ENCODE measurements around the gene SLC11A2. TPM values are rescaled to one million over a fixed set of nuclear protein-coding genes. Genes with fewer than 3 reads are reported as not detected.
A peak's percentile ranks its signal among the peaks of the same experiment; 100 is the strongest.

SLC11A2 gene
- total RNA-seq, 1 donor from 2014 or later = 96.8 TPM

- H3K36me3 ChIP-seq = peaks cover 49% of the 10 kb centered on the region
- no peak for DNase-seq
- intact Hi-C loops (cut with DNase I) = no loop called here
- ATAC-seq = peak; percentile 64
- H3K27ac ChIP-seq = peak overlapping the region; percentile 48
- H3K4me1 ChIP-seq = peaks cover 14% of the 10 kb centered on the region
- TF ChIP-seq, protein P1, sequence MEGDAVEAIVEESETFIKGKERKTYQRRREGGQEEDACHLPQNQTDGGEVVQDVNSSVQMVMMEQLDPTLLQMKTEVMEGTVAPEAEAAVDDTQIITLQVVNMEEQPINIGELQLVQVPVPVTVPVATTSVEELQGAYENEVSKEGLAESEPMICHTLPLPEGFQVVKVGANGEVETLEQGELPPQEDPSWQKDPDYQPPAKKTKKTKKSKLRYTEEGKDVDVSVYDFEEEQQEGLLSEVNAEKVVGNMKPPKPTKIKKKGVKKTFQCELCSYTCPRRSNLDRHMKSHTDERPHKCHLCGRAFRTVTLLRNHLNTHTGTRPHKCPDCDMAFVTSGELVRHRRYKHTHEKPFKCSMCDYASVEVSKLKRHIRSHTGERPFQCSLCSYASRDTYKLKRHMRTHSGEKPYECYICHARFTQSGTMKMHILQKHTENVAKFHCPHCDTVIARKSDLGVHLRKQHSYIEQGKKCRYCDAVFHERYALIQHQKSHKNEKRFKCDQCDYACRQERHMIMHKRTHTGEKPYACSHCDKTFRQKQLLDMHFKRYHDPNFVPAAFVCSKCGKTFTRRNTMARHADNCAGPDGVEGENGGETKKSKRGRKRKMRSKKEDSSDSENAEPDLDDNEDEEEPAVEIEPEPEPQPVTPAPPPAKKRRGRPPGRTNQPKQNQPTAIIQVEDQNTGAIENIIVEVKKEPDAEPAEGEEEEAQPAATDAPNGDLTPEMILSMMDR (IDR thresholded peaks at IDR 0.05) = no peak
- no peaks in the 10 kb centered on the region for H3K9me3 ChIP-seq
- H3K27me3 ChIP-seq = no peaks in the 10 kb centered on the region
- H3K4me3 ChIP-seq = no peak overlapping the region
Measured at GRCh38 chr12:50985322-50985721, 40.9 kb downstream of the SLC11A2 start.

DNA sequence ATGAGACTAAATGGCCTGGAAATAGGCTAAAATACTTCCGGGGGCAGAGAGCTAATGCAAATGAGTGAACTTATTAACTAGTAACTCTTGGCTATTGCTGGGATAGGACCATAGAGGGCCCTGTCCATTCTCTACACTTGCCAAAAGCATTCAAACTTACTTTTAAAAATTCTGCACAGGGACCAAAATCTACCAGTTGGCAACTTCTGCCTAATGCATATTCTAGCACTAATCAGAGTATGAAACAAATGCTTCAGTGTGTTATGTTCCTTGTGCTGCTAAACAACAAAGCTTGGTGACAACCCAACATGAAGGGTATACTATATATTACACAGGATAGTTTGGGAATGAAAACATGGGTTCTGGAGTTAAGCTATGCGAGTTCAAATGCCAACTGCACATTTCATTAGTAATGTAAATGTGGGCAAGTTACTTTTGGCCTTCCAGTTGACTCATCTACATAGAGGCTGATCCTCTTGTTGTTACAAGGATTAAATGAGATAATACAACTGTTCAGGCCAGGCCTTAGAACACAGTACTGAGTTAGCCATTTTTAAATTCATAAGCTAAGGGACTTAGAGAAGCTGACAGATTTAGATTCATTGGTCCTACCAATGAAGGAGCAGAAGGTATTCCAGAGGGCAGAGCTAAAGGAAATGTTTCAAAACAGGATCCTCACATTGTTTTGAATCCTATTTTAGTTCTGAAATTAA, 41.4 kb downstream of the SLC11A2 start:
- intact Hi-C loops (cut with DNase I) = no loop called here
- H3K9me3 ChIP-seq = no peaks in the 10 kb centered on the region
- TF ChIP-seq, protein P1 (IDR thresholded peaks at IDR 0.05) = no peak
- no peak overlapping the region for H3K4me3 ChIP-seq
- H3K27ac ChIP-seq = peak overlapping the region; percentile 26
- DNase-seq = no peak
- H3K4me1 ChIP-seq = peaks cover 14% of the 10 kb centered on the region
- H3K27me3 ChIP-seq = no peaks in the 10 kb centered on the region
- no peak for ATAC-seq
- H3K36me3 ChIP-seq = peaks cover 43% of the 10 kb centered on the region

GRCh38 chr12:50981319-50982239, 44.6 kb downstream of the SLC11A2 start:
- Histone ChIP-seq H3K9me3 (no peaks in the 10 kb centered on the region), H3K4me1 (peaks cover 11% of the 10 kb centered on the region), H3K36me3 (peaks cover 20% of the 10 kb centered on the region), H3K4me3 (no peak overlapping the region), H3K27me3 (no peaks in the 10 kb centered on the region), H3K27ac (no peak overlapping the region)
- ATAC-seq (no peak), DNase-seq (no peak)
- TF ChIP-seq, protein P1 (IDR thresholded peaks at IDR 0.05) = no peak
- intact Hi-C loops (cut with DNase I) = no loop called here

- no peak for ATAC-seq
Measured at GRCh38 chr12:50980545-50980944, 45.6 kb downstream of the SLC11A2 start.

DNA sequence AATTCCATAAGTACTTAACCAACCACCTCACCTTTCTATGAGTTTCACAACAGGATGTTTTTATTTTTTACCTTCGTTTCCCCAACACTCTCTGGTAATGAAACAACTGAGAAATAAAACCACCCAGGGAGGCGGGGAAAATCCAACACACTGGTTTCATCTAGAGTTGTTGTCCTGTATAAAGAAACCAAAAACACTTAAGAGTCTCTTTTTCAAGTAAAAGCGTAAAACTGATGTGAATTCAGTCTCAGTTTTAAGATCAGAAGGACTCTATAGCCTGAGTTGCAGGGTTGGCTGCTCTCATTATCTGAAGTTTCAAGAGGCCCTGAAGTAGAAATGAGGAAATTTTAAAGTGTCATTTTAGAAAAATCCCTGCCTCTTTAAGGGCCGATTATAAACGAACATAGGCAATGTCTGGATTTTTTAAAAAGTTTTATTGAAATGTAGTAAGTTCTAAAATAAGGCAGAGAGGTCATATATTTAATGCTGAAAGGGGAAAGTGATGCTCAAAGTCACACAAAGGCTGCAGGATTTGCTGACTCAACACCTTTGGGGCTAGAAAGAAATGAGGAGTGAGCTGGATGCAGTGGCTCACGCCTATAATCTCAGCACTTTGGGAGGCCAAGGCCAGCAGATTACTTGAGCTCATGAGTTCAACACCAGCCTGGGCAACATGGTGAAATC, 46.7 kb downstream of the SLC11A2 start:
- peak overlapping the region; percentile 26 for H3K27ac ChIP-seq
- intact Hi-C loops (cut with DNase I) = no loop called here
- no peaks in the 10 kb centered on the region for H3K4me1 ChIP-seq
- no peak for DNase-seq
- peak; percentile 24 for ATAC-seq
- H3K4me3 ChIP-seq = no peak overlapping the region
- peaks cover 18% of the 10 kb centered on the region for H3K36me3 ChIP-seq
- H3K9me3 ChIP-seq = no peaks in the 10 kb centered on the region
- TF ChIP-seq, protein P1 (IDR thresholded peaks at IDR 0.05) = no peak
- H3K27me3 ChIP-seq = no peaks in the 10 kb centered on the region

More at GRCh38 chr12:50980545-50980944, 45.6 kb downstream of the SLC11A2 start:
- intact Hi-C loops (cut with DNase I) = no loop called here
- no peak overlapping the region for H3K4me3 ChIP-seq
- TF ChIP-seq, protein P1 (IDR thresholded peaks at IDR 0.05) = no peak
- H3K27me3 ChIP-seq = no peaks in the 10 kb centered on the region
- no peak for DNase-seq
- H3K9me3 ChIP-seq = no peaks in the 10 kb centered on the region
- H3K4me1 ChIP-seq = peaks cover 5% of the 10 kb centered on the region
- H3K36me3 ChIP-seq = peaks cover 18% of the 10 kb centered on the region
- H3K27ac ChIP-seq = no peak overlapping the region

Data from upper lobe of right lung (tissue), 1 donor.